RKO (cell line): ENCODE measurements around the gene LIMD2.
"Not testable (repeated sequence)": the region's sequence is repeated elsewhere in the genome, so short reads cannot be mapped to it uniquely, and the experiment has no call there.

ENCODE experiments used
- DNase-seq: peaks from one replicate; pipeline ENCODE4 v3.0.0-alpha.2; 2016; ENCODE audit warnings: low spot score

Gene LIMD2

GRCh38 chr17:63699638-63700527 lies at the start of gene LIMD2:
LIMD2 (minus strand) TSS chr17:63700125; CDS start chr17:63699298, 827 bp downstream.
- peak; percentile 26 for DNase-seq

GRCh38 chr17:63741408-63742173 lies 41.7 kb upstream of the LIMD2 start, which contains the start of gene STRADA:
STRADA (minus strand) TSS chr17:63741799; CDS start chr17:63728369, 13,430 bp downstream.
- peak; percentile 97 for DNase-seq

GRCh38 chr17:63741143-63741407 lies 41.1 kb upstream of the LIMD2 start:
- no peak for DNase-seq

- DNase-seq: peak; percentile 33
Observed at GRCh38 chr17:63740464-63741142, 40.7 kb upstream of the LIMD2 start.

- no peak for DNase-seq
Observed at GRCh38 chr17:63735691-63736090, 35.8 kb upstream of the LIMD2 start.

- DNase-seq: no peak
Observed at GRCh38 chr17:63722403-63722802, 22.5 kb upstream of the LIMD2 start.

- not testable (repeated sequence) for DNase-seq
Observed at GRCh38 chr17:63720194-63720593, 20.3 kb upstream of the LIMD2 start.

- no peak for DNase-seq
Observed at GRCh38 chr17:63718988-63719387, 19.1 kb upstream of the LIMD2 start.

- DNase-seq: no peak
Observed at GRCh38 chr17:63716426-63716825, 16.5 kb upstream of the LIMD2 start.

- no peak for DNase-seq
Observed at GRCh38 chr17:63714550-63715277, 14.8 kb upstream of the LIMD2 start.

GRCh38 chr17:63709110-63709509 lies 9.2 kb upstream of the LIMD2 start:
- no peak for DNase-seq

GRCh38 chr17:63707151-63707550 lies 7.2 kb upstream of the LIMD2 start:
- DNase-seq: no peak

GRCh38 chr17:63706336-63707082 lies 6.6 kb upstream of the LIMD2 start:
- DNase-seq: no peak

GRCh38 chr17:63705657-63706056 lies 5.7 kb upstream of the LIMD2 start:
- no peak for DNase-seq

- no peak for DNase-seq
Observed at GRCh38 chr17:63704836-63705235, 4.9 kb upstream of the LIMD2 start.

- no peak for DNase-seq
Observed at GRCh38 chr17:63704259-63704576, 4.3 kb upstream of the LIMD2 start.

- no peak for DNase-seq
Observed at GRCh38 chr17:63703556-63704258, 3.8 kb upstream of the LIMD2 start.

- no peak for DNase-seq
Observed at GRCh38 chr17:63703029-63703428, 3.1 kb upstream of the LIMD2 start.

GRCh38 chr17:63702721-63703015 lies 2.7 kb upstream of the LIMD2 start:
- DNase-seq: no peak

GRCh38 chr17:63701868-63702720 lies 2.2 kb upstream of the LIMD2 start:
- no peak for DNase-seq
